Stimulated activated CD8-positive, alpha-beta memory T cell treated with anti-CD3 and anti-CD28 coated beads, Interleukin-7, amount 100 ng/mL, for 48 hours (primary cell): ENCODE results near the gene PTGER2.
A peak's percentile ranks its signal among the peaks of the same experiment; 100 is the strongest.

Experiments
- DNase-seq, 2 donors: peaks; one replicate each; pipeline ENCODE4 v3.0.0-alpha.2; 2020; ENCODE audit warnings: low read depth in 1 of 2; ENCODE audit errors: extremely low read depth in 1 of 2

Gene PTGER2

GRCh38 chr14:52313903-52314594 lies at the start of gene PTGER2:
Gene PTGER2 (plus strand): TSS chr14:52314312. CDS start chr14:52314549, 237 bp downstream.
- DNase-seq: peak; percentile 76

GRCh38 chr14:52265253-52265652 lies 48.9 kb upstream of the PTGER2 start:
- DNase-seq: no peak

- no peak for DNase-seq
Measured at GRCh38 chr14:52266179-52266578, 47.9 kb upstream of the PTGER2 start.

GRCh38 chr14:52266782-52267181 lies 47.3 kb upstream of the PTGER2 start:
- DNase-seq: no peak

- DNase-seq: no peak
Measured at GRCh38 chr14:52267501-52268278, 46.4 kb upstream of the PTGER2 start, which contains the start of gene PTGDR. Gene PTGDR (plus strand): TSS chr14:52267698. CDS start chr14:52267815, 117 bp downstream.

DNA sequence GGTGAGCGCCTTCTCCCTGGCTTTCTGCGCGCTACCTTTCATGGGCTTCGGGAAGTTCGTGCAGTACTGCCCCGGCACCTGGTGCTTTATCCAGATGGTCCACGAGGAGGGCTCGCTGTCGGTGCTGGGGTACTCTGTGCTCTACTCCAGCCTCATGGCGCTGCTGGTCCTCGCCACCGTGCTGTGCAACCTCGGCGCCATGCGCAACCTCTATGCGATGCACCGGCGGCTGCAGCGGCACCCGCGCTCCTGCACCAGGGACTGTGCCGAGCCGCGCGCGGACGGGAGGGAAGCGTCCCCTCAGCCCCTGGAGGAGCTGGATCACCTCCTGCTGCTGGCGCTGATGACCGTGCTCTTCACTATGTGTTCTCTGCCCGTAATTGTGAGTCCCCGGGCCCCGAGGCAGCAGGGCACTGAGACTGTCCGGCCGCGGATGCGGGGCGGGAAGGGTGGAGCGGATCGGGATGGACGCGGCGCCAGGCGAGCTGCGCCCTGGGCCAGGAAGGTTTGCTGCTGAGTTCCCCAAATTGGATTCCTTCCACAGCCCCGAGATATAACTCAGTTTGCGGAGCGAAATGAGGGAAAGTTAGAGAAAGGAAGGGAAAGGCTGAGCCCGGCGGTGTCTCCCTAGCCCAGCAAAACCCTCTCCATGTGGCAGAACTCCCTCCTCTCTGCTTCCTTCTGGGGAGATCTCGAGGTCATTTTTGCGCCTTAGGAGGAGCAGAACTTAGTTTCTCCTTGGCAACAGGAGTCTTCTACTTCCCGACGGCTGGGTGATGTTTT lies 45.6 kb upstream of the PTGER2 start:
- DNase-seq: no peak

- DNase-seq: no peak
Measured at GRCh38 chr14:52269100-52269499, 45.0 kb upstream of the PTGER2 start.

GRCh38 chr14:52269982-52270381 lies 44.1 kb upstream of the PTGER2 start:
- DNase-seq: no peak

- DNase-seq: no peak
Measured at GRCh38 chr14:52271538-52271937, 42.6 kb upstream of the PTGER2 start.

DNA sequence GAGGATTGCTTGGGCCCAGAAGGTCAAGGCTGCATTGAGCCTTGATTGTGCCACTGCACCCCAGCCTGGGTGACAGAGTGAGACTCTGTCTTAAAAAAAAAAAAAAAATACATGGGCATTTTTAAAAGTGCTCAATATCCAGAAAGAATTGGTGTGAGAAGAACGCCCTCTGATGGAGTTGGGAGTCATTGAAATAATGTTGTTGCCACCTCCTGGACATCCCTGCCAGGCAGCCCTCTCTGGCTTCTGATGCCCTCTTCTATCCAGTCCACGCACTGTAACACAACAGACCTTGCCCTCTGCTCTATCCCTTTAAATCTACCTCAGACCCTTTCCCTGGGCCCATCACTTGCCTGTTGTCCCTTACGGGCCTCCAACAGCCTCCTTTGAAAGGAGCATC lies 41.7 kb upstream of the PTGER2 start:
- DNase-seq: no peak

DNA sequence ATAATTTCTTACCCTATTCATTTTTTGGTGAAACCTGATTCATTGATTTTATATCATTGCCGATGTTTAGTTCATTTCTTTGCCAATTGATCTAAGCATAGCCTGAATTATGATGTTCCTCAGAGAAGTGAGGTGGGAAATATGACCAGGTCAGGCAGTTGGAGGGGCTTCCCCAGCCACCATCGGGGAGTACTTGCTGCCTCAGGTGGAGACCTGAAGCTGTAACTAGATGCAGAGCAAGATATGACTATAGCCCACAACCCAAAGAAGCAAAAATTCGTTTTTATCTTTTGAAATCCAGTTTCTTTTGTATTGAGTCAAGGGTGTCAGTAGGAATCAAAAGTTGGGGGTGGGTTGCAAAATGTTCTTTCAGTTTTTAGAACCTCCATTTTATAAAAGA lies 38.7 kb upstream of the PTGER2 start:
- no peak for DNase-seq

- no peak for DNase-seq
Measured at GRCh38 chr14:52277552-52277951, 36.6 kb upstream of the PTGER2 start.

DNA sequence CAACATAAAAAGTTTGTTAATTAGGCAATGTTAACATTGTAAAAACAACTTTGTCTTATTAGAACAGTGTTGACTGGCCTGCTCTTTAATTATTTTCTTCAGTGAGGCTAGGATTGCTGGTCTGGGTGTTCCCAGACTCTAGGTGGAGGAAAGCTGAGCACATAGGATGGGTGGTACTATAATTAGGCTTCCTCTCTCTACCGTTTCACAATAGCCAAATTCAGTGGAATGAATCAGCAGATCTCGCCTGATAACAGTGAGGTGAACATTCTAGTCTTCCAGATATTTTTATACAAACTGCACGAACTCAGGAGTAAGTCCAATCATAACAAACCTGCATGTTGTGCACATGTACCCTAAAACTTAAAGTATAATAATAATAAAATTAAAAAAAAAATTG lies 34.7 kb upstream of the PTGER2 start:
- no peak for DNase-seq

DNA sequence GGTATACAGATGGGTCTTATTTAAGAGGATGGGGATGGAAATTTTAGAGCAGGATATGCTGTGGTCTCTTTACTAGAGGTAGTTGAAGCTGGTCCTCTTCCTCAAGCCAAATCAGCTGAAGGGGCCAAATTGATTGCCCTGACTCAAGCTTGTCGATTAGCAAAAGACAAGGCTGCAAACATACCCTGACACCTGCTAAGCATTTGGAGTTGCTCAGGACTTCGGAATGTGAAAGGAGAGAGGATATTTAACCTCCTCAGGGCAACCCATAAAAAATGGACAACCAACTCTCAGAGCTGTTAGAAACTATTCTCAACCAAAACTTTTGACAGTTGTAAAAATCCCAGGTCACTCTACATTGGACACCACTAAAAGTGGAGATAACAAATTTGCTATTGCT lies 31.0 kb upstream of the PTGER2 start:
- DNase-seq: no peak

DNA sequence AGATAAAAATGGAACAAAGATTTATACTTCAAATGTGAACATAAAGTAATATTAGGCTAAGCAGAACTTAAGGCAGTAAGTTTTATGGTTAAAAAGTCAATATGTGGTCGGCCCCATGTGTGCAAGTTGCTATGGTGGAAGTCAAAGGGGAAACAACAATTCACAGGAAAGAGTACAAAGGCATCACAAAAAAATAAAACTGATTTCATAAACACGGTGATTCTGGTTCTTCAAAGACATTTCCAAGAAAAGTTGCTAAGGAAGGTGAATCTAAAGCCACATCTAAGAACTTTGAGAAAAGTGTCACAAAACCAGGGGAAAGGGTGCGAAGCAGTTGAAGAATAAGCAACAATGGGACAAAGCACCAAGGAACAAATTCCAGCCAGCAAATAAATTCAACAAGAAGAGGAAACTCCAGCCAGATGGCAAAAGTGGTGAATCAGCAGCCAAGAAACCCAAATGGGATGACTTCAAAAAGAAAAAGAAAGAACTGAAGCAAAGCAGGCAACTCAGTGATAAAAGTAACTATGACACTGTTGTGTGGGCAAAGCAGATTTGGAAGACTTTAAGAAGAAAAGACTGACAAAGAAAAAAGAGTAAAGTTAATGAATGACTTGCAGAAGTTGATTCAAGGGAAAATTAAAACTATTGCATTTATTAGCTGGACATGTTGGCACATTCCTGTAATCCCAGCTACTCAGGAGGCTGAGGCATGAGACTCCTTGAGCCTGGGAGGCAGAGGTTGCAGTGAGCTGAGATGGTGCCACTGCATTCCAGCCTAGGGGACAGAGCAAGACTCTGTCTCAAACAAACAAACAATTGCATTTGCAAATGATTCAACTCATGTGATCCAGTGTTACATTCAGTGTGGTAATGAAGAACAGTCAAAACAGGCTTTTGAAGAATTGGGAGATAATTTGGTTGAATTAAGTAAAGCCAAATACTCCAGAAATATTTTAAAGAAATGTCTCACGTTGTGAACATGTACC lies 27.2 kb upstream of the PTGER2 start:
- DNase-seq: no peak

GRCh38 chr14:52296378-52296777 lies 17.7 kb upstream of the PTGER2 start:
- no peak for DNase-seq

DNA sequence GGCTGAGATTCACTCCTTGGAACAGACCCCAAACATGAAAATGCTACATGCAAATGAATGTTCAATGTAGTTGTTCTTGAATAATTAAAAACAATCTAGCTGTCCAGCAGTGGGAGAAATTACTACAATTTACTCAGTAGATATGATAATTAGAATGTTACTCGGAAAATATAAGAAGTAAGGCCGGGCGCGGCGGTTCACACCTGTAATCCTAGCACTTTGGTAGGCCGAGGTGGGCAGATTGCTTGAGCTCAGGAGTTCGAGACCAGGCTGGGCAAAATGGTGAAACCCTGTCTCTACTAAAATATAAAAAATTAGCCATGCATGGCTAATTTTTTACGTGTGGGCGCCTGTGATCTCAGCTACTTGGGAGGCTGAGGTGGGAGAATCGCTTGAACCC lies 15.3 kb upstream of the PTGER2 start:
- DNase-seq: no peak

GRCh38 chr14:52299692-52300278 lies 14.3 kb upstream of the PTGER2 start:
- no peak for DNase-seq

GRCh38 chr14:52303236-52303635 lies 10.9 kb upstream of the PTGER2 start:
- DNase-seq: no peak
